Cardiac muscle cell (in vitro differentiated cells and primary cell): ENCODE data around the gene PIGL. TPM values are rescaled to one million over a fixed set of nuclear protein-coding genes. Genes with fewer than 3 reads are reported as not detected.

ENCODE experiments used
- DNase-seq, 2 donors: peaks; one replicate each; pipeline versions ENCODE4 v3.0.0 to v3.0.0-alpha.2; 2010 to 2017; ENCODE audit warnings: low read depth in 1 of 2, low spot score in 1 of 2
- H3K27ac ChIP-seq: fragments of 200-600 bp; sonication (generic); 2 replicates; pipeline ENCODE4 v1.5.1; 2016
- H3K27me3 ChIP-seq: fragments of 200-600 bp; sonication (generic); 2 replicates; pipeline ENCODE4 v1.6.0; 2016; ENCODE audit warnings: control low read depth
- H3K36me3 ChIP-seq: fragments of 200-600 bp; sonication (generic); 2 replicates; pipeline ENCODE4 v1.5.1; 2016; ENCODE audit warnings: control low read depth
- H3K4me1 ChIP-seq: fragments of 200-600 bp; sonication (generic); 2 replicates; pipeline ENCODE4 v1.8.1; 2017; ENCODE audit warnings: low read depth, mild to moderate bottlenecking, mixed run types
- H3K4me3 ChIP-seq: fragments of 200-600 bp; sonication (generic); 2 replicates; pipeline ENCODE4 v1.5.1; 2016; ENCODE audit warnings: mild to moderate bottlenecking
- H3K9me3 ChIP-seq: fragments of 200-600 bp; sonication (generic); 2 replicates; pipeline ENCODE4 v1.5.1; 2017; ENCODE audit warnings: low read depth, mild to moderate bottlenecking, control low read depth
- polyA plus RNA-seq: library from polyadenylated mRNA; unstranded; fragments of >200 nt; fragmentation: Nextera tagmentation; extraction: Ambion mirVana; gene quantifications from 2 replicates; pipeline ENCODE4 v1.2.1, GENCODE V29; 2016
- total RNA-seq: library from RNA; depleted of rRNA; stranded (reverse); fragments of >200 nt; gene quantifications from 2 replicates; pipeline ENCODE4 v1.2.3, GENCODE V29; 2016
- TF ChIP-seq, protein P1 (sequence below): IDR thresholded peaks from 2 replicates; pipeline ENCODE4 v1.5.1; 2012; ENCODE audit warnings: low read depth, mild to moderate bottlenecking, low read length

Gene PIGL
- total and polyA plus RNA-seq, 2 experiments from 2014 or later, result 28.8 to 67.4 TPM

GRCh38 chr17:16297367-16298139, 80.5 kb downstream of the PIGL start:
- H3K27ac ChIP-seq, result no peak overlapping the region
- no peak for DNase-seq

GRCh38 chr17:16298140-16298662, 81.2 kb downstream of the PIGL start:
- TF ChIP-seq, protein P1, sequence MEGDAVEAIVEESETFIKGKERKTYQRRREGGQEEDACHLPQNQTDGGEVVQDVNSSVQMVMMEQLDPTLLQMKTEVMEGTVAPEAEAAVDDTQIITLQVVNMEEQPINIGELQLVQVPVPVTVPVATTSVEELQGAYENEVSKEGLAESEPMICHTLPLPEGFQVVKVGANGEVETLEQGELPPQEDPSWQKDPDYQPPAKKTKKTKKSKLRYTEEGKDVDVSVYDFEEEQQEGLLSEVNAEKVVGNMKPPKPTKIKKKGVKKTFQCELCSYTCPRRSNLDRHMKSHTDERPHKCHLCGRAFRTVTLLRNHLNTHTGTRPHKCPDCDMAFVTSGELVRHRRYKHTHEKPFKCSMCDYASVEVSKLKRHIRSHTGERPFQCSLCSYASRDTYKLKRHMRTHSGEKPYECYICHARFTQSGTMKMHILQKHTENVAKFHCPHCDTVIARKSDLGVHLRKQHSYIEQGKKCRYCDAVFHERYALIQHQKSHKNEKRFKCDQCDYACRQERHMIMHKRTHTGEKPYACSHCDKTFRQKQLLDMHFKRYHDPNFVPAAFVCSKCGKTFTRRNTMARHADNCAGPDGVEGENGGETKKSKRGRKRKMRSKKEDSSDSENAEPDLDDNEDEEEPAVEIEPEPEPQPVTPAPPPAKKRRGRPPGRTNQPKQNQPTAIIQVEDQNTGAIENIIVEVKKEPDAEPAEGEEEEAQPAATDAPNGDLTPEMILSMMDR, result no peak
- Histone ChIP-seq H3K27me3 (no peaks in the 10 kb centered on the region), H3K36me3 (no peaks in the 10 kb centered on the region), H3K9me3 (no peaks in the 10 kb centered on the region), H3K27ac (no peak overlapping the region), H3K4me1 (no peaks in the 10 kb centered on the region), H3K4me3 (no peak overlapping the region)
- no peak for DNase-seq

More at GRCh38 chr17:16297367-16298139, 80.5 kb downstream of the PIGL start:
- Histone ChIP-seq H3K27me3 (no peaks in the 10 kb centered on the region), H3K36me3 (no peaks in the 10 kb centered on the region), H3K4me3 (no peak overlapping the region), H3K4me1 (no peaks in the 10 kb centered on the region), H3K9me3 (no peaks in the 10 kb centered on the region)
- TF ChIP-seq, protein P1, result no peak

- H3K4me3 ChIP-seq, result no peak overlapping the region
- H3K9me3 ChIP-seq, result no peaks in the 10 kb centered on the region
- H3K4me1 ChIP-seq, result no peaks in the 10 kb centered on the region
- no peak for DNase-seq
- no peak overlapping the region for H3K27ac ChIP-seq
- H3K27me3 ChIP-seq, result no peaks in the 10 kb centered on the region
- TF ChIP-seq, protein P1, result no peak
- no peaks in the 10 kb centered on the region for H3K36me3 ChIP-seq
These were observed 83.5 kb downstream of the PIGL start for GRCh38 chr17:16300554-16300953.

DNA sequence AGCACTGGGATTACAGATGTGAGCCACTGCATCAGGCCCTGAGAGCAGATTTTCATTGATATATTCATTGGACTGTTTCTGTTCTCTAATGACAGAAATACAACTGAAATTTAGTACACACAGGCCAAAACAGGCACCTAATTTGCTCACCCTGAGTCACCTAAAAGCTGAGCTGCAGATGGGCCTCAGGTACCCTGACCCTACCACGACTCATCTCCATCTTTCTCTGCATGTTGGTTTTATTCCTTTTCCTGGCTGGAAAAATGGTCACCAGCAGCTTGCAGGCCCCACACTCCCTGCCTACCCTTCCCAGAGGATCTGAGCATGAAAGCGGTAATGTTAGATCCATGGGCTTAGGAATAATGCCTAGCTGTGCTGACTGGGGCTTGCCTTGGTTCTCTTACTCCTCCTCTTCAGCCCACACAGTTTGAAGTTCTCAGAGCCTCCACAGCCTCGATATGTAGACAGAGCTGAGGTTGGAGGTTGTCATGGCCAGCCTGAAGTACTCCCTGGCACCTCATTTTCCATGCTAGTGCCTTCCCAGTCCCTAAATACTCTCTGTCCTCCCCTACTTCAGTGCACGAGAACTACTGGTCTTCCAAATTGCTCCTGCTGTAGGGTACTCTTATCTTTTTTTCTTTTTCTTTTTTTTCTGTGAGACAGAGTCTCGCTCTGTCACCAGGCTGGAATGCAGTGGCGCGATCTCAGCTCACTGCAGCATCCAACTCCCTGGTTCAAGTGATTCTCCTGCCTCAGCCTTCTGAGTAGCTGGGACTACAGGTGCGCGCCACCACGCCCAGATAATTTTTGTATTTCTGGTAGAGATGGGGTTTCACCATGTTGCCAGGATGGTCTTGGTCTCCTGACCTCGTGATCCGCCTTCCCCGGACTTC, 85.2 kb downstream of the PIGL start:
- Histone ChIP-seq H3K9me3 (no peaks in the 10 kb centered on the region), H3K36me3 (no peaks in the 10 kb centered on the region), H3K4me3 (no peak overlapping the region), H3K4me1 (no peaks in the 10 kb centered on the region), H3K27ac (no peak overlapping the region), H3K27me3 (no peaks in the 10 kb centered on the region)
- DNase-seq, result no peak
- TF ChIP-seq, protein P1, result no peak

DNA sequence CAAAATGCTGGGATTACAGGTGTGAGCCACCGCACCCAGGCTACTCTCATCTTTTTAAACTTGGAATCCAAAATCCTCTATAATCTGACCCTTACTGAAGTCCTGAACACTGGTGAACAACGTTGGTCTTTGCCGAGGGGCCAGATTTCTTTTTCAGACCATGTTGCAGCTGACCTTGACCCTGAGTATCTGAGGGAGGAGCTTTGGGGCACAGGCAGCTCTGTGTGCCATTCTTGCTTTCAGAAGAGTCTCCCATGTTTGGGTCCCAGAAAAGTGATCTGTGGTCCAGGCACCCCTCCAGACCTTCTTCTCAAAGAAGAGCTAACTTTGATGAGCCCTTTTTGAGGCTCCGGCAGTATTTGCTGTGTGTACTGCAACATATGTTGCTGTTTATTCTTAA, 85.8 kb downstream of the PIGL start:
- no peaks in the 10 kb centered on the region for H3K9me3 ChIP-seq
- no peaks in the 10 kb centered on the region for H3K27me3 ChIP-seq
- TF ChIP-seq, protein P1, result no peak
- H3K36me3 ChIP-seq, result no peaks in the 10 kb centered on the region
- H3K4me1 ChIP-seq, result no peaks in the 10 kb centered on the region
- DNase-seq, result no peak
- H3K4me3 ChIP-seq, result no peak overlapping the region
- no peak overlapping the region for H3K27ac ChIP-seq
